22Rv1 (cell line): ENCODE data around the gene FAM50A.

Experiments
- ZFX ChIP-seq: fragments of 450-650 bp; IDR thresholded peaks from 2 replicates; pipeline ENCODE4 v1.6.1; 2017; ENCODE audit warnings: antibody characterized with exemption, borderline replicate concordance
- TF ChIP-seq, protein P1 (sequence below): fragments of 450-650 bp; IDR thresholded peaks from 2 replicates; pipeline ENCODE4 v1.5.1; 2017; ENCODE audit warnings: mild to moderate bottlenecking

DNA sequence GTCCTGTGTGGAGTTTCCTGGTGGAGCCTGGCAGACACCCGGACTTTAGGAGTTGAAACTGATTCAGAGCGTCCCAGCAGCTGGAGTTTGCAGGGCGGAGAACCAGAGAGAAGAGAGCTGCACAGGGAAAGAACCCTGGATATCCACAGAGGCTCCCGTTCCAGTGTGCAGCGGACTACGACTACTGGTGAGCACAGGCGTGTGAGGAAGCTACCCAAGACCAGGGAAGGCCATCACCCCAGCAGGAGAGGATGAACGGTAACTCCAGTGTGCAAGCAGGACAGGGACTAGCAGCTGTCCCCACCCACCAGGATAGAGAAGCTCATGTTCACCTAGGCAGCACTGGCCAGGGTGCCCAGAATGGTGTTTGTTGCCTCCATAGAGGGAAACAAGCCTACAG lies 32.9 kb downstream of the FAM50A start:
- TF ChIP-seq ZFX: no peak
- TF ChIP-seq, protein P1, sequence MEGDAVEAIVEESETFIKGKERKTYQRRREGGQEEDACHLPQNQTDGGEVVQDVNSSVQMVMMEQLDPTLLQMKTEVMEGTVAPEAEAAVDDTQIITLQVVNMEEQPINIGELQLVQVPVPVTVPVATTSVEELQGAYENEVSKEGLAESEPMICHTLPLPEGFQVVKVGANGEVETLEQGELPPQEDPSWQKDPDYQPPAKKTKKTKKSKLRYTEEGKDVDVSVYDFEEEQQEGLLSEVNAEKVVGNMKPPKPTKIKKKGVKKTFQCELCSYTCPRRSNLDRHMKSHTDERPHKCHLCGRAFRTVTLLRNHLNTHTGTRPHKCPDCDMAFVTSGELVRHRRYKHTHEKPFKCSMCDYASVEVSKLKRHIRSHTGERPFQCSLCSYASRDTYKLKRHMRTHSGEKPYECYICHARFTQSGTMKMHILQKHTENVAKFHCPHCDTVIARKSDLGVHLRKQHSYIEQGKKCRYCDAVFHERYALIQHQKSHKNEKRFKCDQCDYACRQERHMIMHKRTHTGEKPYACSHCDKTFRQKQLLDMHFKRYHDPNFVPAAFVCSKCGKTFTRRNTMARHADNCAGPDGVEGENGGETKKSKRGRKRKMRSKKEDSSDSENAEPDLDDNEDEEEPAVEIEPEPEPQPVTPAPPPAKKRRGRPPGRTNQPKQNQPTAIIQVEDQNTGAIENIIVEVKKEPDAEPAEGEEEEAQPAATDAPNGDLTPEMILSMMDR: no peak
